Liver (tissue), 2 donors: ENCODE data around the gene SCOC.

ENCODE experiments used
- RAD21 ChIP-seq, 2 donors: IDR thresholded peaks; 2 replicates each; pipeline ENCODE4 v1.6.1; 2016; ENCODE audit warnings: antibody characterized with exemption in 2 of 2, mild to moderate bottlenecking in 2 of 2
- RXRA ChIP-seq, 2 donors: IDR thresholded peaks; 2 replicates each; pipeline ENCODE4 v1.6.1; 2017 to 2018; ENCODE audit warnings: antibody characterized with exemption in 2 of 2, mild to moderate bottlenecking in 1 of 2
- TF ChIP-seq, protein P1 (sequence below): IDR thresholded peaks from 2 replicates; pipeline ENCODE4 v1.6.1; 2016; ENCODE audit warnings: antibody characterized with exemption, mild to moderate bottlenecking
- donor health status: healthy.

DNA sequence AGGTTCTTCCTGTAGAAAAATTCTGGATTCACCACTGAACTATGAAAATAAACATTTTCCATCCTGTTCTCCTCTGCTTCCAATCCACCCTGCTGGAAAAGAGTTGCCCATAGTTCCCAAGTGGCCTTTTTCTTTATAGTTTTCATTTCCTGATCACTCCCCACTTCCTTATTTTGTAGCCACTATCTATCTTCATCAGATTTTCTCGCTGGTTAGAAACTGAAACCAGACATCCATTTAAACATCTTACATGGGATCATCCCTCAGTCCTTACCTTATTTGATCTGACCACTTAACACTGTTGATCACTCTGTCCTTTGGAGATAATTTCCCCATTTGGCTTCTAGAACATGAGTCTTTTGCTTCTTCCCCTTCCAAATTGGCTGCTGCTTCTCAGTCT lies 42.2 kb upstream of the SCOC start:
- TF ChIP-seq RXRA (IDR thresholded peaks at IDR 0.05), result no peak
- TF ChIP-seq, protein P1, sequence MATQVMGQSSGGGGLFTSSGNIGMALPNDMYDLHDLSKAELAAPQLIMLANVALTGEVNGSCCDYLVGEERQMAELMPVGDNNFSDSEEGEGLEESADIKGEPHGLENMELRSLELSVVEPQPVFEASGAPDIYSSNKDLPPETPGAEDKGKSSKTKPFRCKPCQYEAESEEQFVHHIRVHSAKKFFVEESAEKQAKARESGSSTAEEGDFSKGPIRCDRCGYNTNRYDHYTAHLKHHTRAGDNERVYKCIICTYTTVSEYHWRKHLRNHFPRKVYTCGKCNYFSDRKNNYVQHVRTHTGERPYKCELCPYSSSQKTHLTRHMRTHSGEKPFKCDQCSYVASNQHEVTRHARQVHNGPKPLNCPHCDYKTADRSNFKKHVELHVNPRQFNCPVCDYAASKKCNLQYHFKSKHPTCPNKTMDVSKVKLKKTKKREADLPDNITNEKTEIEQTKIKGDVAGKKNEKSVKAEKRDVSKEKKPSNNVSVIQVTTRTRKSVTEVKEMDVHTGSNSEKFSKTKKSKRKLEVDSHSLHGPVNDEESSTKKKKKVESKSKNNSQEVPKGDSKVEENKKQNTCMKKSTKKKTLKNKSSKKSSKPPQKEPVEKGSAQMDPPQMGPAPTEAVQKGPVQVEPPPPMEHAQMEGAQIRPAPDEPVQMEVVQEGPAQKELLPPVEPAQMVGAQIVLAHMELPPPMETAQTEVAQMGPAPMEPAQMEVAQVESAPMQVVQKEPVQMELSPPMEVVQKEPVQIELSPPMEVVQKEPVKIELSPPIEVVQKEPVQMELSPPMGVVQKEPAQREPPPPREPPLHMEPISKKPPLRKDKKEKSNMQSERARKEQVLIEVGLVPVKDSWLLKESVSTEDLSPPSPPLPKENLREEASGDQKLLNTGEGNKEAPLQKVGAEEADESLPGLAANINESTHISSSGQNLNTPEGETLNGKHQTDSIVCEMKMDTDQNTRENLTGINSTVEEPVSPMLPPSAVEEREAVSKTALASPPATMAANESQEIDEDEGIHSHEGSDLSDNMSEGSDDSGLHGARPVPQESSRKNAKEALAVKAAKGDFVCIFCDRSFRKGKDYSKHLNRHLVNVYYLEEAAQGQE, result no peak
- TF ChIP-seq RAD21 (IDR thresholded peaks at IDR 0.05), result no peak
